Activated naive CD4-positive, alpha-beta T cell treated with anti-CD3 and anti-CD28 coated beads, Interleukin-2, amount 50 U/mL, for 24 hours (primary cell): ENCODE data around the gene RND2.
"Not testable (repeated sequence)": the region's sequence is repeated elsewhere in the genome, so short reads cannot be mapped to it uniquely, and the experiment has no call there.

ENCODE experiments used
- H3K27ac Mint-ChIP-seq: one replicate; pipeline ENCODE4 v1.8.0; 2021; ENCODE audit warnings: mild to moderate bottlenecking, mixed read lengths
- H3K27me3 Mint-ChIP-seq: one replicate; pipeline ENCODE4 v1.8.0; 2021; ENCODE audit warnings: mixed read lengths
- H3K36me3 Mint-ChIP-seq: one replicate; pipeline ENCODE4 v1.8.0; 2021; ENCODE audit warnings: mixed read lengths
- H3K4me1 Mint-ChIP-seq: one replicate; pipeline ENCODE4 v1.8.0; 2021; ENCODE audit warnings: mixed read lengths
- H3K4me3 Mint-ChIP-seq: one replicate; pipeline ENCODE4 v1.8.0; 2021; ENCODE audit warnings: mild to moderate bottlenecking, mixed read lengths
- H3K9me3 Mint-ChIP-seq: one replicate; pipeline ENCODE4 v1.8.0; 2021; ENCODE audit warnings: mixed read lengths

The RND2 gene

DNA sequence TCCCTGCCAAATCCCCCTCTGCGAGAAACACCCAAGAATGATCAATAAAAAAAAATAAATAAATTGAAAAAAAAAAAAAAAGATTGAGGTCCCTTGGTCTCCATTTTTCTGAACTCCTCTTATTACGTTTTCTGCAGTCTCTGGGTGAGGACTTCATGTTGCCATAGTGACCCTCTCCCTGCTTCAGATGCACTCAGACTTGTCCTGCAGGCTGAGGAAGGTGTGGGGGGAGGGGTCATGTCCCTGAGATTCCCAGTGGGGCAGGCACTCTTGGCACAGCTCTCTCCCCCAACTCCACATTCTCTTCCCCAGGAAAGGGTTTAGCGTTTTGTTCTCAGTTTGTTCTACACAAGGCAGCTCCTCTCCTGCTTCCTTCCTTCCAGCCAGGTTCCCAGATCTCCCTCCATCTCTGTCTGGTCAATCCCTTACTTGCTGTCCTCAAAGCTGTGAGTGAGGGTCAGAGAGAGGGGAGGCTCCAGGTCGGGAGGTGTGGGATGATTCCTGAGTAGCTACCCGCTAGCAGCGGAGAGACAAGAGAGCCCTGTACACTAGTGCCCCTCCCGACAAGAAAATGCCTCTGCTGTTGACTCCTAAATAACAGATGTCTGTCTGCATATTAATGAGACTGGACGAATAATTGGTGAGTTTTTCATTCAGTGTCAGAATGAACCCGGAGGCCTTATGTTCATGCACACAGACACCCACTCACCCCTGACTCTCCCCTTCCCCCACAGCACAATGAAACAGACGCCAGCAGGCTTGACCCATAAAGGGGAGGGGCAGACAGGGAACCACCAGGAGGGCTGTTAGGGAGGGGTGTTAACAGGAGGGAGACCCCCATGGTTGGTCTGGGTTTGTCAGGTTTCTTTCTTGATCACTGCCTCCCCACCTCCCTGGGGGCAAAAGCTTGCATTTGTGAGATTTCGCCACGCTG lies 9.2 kb downstream of the RND2 start:
- Mint-ChIP-seq H3K9me3 (no peaks in the 10 kb centered on the region), H3K27me3 (no peaks in the 10 kb centered on the region), H3K36me3 (no peaks in the 10 kb centered on the region), H3K4me1 (no peaks in the 10 kb centered on the region), H3K4me3 (no peak overlapping the region), H3K27ac (no peak overlapping the region)

DNA sequence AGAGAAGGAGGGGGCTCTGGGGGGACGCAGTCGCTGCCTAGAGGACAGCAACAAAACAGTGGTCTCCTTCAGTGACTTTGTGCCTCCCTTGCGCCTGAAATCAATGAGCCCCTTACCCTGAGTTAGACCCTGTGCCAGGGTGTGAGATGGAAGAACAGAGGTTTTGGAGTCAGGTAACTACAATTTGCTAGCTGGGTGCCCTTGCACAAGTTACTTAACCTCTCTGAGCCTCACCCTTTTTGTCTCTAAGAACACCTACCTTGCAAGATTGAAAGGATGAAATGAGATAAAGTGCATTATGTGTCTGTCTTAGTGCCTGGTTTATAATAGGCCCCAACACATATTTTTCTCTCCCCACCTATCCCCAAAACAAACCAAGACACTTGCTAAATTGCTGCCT lies 9.9 kb downstream of the RND2 start:
- no peaks in the 10 kb centered on the region for H3K9me3 Mint-ChIP-seq
- H3K4me3 Mint-ChIP-seq: no peak overlapping the region
- no peaks in the 10 kb centered on the region for H3K27me3 Mint-ChIP-seq
- no peaks in the 10 kb centered on the region for H3K36me3 Mint-ChIP-seq
- H3K27ac Mint-ChIP-seq: no peak overlapping the region
- H3K4me1 Mint-ChIP-seq: no peaks in the 10 kb centered on the region

DNA sequence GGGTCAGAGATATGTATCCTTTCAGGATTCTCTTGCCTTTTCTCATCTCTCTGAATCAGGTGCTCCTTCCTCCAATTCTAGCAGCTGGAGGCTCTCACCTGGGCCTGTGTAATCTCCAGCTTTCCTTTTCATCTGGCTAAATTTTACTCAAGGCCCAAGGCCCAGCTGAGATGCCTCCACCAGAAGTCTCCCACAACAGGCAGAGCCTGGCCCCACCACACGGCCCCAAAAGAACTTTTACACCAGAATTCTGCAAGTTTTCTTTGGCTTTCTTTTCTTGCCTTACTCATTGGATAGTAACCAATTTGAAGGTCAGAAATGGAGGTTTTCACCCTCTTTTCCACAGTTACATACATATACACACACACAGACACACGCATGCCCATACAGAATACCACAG lies 14.6 kb downstream of the RND2 start:
- Mint-ChIP-seq H3K9me3 (no peaks in the 10 kb centered on the region), H3K27ac (no peak overlapping the region), H3K4me3 (no peak overlapping the region), H3K36me3 (no peaks in the 10 kb centered on the region), H3K27me3 (no peaks in the 10 kb centered on the region), H3K4me1 (no peaks in the 10 kb centered on the region)

DNA sequence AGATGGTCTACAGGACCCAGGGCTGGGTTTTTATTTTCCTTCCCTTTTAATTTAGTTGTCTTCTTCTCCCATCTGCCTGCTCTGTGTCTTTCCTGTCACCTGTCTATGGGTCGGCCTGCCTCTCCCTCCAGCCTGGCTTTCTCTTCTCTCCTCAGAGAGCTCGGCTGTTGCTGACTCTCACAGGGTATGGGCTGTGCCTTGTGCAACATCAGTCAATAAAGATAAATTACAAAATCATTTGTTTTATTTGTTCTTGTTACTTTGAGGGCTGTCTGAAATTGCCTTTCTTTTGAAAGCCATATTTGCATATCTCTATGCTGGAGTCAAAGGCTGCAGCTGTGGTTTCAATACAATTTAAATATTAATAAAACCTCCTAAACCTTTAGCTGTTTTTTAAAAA lies 15.6 kb downstream of the RND2 start:
- H3K27me3 Mint-ChIP-seq: no peaks in the 10 kb centered on the region
- no peaks in the 10 kb centered on the region for H3K36me3 Mint-ChIP-seq
- H3K4me3 Mint-ChIP-seq: no peak overlapping the region
- no peaks in the 10 kb centered on the region for H3K9me3 Mint-ChIP-seq
- H3K4me1 Mint-ChIP-seq: no peaks in the 10 kb centered on the region
- H3K27ac Mint-ChIP-seq: no peak overlapping the region

DNA sequence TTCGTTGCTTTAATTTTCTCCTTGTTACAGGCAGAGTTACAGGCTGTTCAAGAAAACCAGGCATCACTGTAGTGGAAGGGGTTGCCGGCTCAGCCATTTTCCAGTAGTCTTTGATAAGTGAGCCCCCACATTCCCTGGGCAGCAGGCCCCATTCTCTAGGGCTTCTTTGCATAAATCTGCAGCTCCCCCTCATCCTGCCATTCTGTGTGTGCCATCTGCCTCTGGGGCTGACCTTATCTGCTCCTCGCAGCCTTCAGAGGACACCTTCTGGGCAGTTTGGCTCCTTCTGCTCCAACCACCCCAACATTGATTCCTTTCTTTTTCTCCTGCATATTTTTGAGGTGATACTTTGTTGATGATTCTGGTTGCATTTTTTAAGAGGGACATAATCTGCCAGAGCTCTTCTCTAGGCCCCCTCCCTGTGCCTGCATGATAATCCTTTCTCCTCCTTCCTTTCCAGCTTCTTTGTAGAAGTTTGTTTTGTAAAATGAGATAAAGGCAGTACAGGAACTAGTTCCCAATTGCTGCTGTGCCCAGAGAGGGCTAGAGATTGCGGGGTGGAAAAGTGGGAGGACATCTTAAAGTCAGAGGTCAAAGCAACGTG lies 17.1 kb downstream of the RND2 start:
- Mint-ChIP-seq H3K4me1 (no peaks in the 10 kb centered on the region), H3K4me3 (no peak overlapping the region), H3K9me3 (no peaks in the 10 kb centered on the region), H3K27me3 (no peaks in the 10 kb centered on the region), H3K36me3 (no peaks in the 10 kb centered on the region), H3K27ac (no peak overlapping the region)

DNA sequence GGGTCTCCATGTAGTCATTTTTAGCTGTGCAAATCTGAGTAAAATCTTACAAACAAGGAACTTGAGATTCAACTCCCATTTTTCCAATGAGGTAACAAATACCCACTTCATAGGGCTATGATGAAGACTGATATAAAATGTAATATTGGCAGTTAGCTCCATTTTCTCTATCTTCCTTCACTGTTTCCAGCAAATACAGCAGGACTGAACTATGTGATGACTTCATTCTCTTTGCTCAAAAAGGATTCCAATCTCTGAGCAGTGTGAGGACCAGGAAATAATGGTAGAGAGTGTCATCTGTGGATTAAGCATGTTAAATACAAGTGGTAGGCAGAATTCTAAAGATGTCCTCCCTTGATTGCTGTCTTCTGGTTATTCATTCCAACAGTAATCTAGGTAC lies 18.3 kb downstream of the RND2 start:
- Mint-ChIP-seq H3K4me3 (no peak overlapping the region), H3K4me1 (no peaks in the 10 kb centered on the region), H3K36me3 (no peaks in the 10 kb centered on the region), H3K9me3 (no peaks in the 10 kb centered on the region), H3K27me3 (no peaks in the 10 kb centered on the region), H3K27ac (no peak overlapping the region)

DNA sequence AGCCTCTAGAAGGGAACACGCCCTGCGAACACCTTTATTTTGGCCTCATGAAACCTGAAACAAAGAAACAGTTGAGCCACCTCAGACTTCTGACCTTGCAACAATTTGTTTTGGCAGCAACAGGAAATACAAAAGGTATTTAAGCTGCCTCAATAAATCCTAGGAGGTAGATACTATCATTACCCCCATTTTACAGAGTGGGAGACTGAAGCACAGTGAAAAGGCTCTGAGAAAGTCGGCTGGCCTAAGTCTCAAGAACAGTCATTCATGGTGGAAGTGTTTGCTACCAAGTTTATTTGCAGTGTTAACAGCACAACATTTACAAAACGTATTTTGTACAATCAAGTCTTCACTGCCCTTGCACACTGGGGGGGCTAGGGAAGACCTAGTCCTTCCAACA lies 19.0 kb downstream of the RND2 start:
- no peaks in the 10 kb centered on the region for H3K27me3 Mint-ChIP-seq
- no peak overlapping the region for H3K4me3 Mint-ChIP-seq
- H3K36me3 Mint-ChIP-seq: no peaks in the 10 kb centered on the region
- H3K27ac Mint-ChIP-seq: no peak overlapping the region
- H3K9me3 Mint-ChIP-seq: no peaks in the 10 kb centered on the region
- no peaks in the 10 kb centered on the region for H3K4me1 Mint-ChIP-seq

DNA sequence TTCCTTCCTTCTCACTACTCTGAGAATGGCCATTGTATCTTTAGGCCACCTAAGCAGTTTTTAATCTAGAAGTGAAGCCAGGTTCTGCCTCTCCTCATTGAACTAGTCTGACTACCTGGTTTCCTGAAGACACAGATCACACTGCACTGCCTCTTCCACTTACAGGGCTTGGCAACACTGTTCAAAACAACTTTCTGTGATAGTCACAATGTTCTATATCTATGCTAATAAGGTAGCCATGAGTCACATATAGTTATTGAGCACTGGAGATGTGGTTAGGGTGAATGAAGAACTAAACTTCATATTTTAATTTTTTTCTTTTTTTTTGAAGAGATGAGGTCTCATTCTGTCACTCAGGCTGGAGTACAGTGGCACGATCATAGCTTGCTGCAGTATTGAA lies 26.9 kb downstream of the RND2 start:
- H3K27me3 Mint-ChIP-seq: no peaks in the 10 kb centered on the region
- no peak overlapping the region for H3K27ac Mint-ChIP-seq
- peaks cover 5% of the 10 kb centered on the region for H3K36me3 Mint-ChIP-seq
- no peak overlapping the region for H3K4me3 Mint-ChIP-seq
- H3K4me1 Mint-ChIP-seq: no peaks in the 10 kb centered on the region
- H3K9me3 Mint-ChIP-seq: no peaks in the 10 kb centered on the region

DNA sequence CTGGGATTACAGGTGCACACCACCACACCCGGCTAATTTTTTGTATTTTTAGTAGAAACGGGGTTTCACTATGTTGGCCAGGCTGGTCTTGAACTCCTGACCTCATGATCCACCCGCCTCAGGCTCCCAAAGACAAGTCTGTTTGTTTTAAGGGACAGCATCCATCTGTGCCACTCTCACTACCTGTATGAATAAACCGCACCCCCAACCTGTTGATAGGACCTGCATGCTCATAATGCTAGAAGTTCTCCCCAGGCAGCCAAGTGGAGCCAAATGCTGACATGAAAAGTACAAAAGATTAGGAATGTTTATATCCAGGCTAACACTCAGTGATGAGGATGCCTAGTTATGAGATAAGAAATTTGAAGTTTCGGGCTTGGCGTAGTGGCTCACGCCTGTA lies 28.0 kb downstream of the RND2 start:
- not testable (repeated sequence) for H3K9me3 Mint-ChIP-seq, H3K27ac Mint-ChIP-seq, H3K36me3 Mint-ChIP-seq, H3K27me3 Mint-ChIP-seq, H3K4me3 Mint-ChIP-seq, H3K4me1 Mint-ChIP-seq

DNA sequence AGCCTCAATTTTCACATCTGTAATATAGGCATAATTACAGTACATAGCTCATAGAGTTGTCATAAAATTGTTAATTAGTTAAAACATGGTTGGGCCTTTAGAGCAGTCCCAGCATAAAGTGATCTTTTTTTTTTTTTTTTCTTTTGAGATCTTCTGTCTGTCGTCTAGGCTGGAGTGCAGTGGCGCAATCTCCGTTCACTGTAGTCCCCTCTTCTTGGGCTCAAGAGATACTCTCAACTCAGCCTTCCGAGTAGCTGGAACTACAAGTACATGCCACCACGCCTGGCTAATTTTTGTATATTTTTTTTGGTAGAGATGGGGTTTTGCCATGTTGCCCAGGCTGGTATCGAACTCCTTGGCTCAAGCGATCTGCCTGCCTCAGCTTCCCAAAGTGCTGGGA lies 31.0 kb downstream of the RND2 start:
- H3K36me3 Mint-ChIP-seq: peaks cover 7% of the 10 kb centered on the region
- H3K9me3 Mint-ChIP-seq: no peaks in the 10 kb centered on the region
- no peak overlapping the region for H3K4me3 Mint-ChIP-seq
- no peak overlapping the region for H3K27ac Mint-ChIP-seq
- H3K27me3 Mint-ChIP-seq: no peaks in the 10 kb centered on the region
- no peaks in the 10 kb centered on the region for H3K4me1 Mint-ChIP-seq

DNA sequence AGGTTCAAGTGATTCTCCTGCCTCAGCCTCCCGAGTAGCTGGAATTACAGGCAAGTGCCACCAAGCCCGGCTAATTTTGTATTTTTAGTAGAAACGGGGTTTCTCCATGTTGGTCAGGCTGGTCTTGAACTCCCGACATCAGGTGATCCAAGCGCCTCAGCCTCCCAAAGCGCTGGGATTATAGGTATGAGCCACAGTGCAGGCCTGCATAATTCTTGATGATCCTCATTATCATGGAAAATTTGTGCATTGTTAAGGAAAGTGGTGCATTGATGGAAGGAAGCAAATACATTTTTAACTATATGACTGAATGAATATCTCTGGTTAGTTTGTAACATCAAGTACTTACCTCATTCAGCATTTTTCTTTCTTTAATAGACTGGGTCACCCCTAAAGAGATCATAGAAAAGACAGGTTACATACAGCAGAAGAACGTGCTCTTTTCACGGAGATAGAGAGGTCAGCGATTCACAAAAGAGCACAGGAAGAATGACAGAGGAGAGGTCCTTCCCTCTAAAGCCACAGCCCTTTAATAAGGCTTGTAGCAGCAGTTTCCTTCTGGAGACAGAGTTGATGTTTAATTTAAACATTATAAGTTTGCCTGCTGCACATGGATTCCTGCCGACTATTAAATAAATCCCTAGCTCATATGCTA lies 38.1 kb downstream of the RND2 start:
- peaks cover 2% of the 10 kb centered on the region for H3K36me3 Mint-ChIP-seq
- no peaks in the 10 kb centered on the region for H3K27me3 Mint-ChIP-seq
- no peaks in the 10 kb centered on the region for H3K9me3 Mint-ChIP-seq
- H3K4me3 Mint-ChIP-seq: no peak overlapping the region
- H3K27ac Mint-ChIP-seq: no peak overlapping the region
- H3K4me1 Mint-ChIP-seq: no peaks in the 10 kb centered on the region

DNA sequence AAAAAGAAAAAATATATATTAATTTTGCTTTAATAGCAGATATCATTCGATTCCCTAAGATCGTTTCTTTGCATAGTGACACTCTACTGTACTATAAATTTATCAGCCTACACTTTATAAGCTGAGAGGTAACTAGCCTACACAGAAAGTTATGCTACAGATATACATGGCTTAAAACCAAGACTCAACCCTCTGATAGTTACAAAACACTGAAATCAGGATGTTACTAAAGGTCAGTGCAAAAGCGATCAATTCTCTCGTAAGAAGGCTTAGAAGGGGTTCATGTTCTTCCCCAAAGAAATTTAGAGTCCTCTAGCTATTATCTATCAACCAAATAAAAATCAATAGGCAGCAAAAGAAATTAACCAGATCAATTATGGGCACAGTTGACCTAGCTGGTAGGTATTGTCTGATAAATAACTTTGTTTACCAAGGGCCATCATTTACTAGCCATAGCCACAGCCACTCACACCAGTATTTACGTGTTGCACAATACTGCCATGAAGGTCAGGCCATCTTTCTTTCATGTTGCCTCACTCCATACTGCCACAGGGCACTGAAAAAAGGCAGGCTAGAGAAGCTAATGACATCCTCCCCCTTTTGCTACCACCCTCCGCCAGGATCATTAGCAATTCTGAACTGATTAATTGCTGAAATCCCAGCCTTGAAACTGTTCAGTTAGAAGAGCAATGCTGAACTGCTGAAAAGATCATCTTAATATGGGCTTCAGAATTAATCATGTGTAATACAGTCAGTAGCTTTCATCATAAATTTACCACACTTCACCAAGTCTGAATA lies 43.7 kb downstream of the RND2 start:
- H3K27ac Mint-ChIP-seq: no peak overlapping the region
- no peaks in the 10 kb centered on the region for H3K36me3 Mint-ChIP-seq
- no peak overlapping the region for H3K4me3 Mint-ChIP-seq
- no peaks in the 10 kb centered on the region for H3K4me1 Mint-ChIP-seq
- H3K9me3 Mint-ChIP-seq: no peaks in the 10 kb centered on the region
- H3K27me3 Mint-ChIP-seq: no peaks in the 10 kb centered on the region

DNA sequence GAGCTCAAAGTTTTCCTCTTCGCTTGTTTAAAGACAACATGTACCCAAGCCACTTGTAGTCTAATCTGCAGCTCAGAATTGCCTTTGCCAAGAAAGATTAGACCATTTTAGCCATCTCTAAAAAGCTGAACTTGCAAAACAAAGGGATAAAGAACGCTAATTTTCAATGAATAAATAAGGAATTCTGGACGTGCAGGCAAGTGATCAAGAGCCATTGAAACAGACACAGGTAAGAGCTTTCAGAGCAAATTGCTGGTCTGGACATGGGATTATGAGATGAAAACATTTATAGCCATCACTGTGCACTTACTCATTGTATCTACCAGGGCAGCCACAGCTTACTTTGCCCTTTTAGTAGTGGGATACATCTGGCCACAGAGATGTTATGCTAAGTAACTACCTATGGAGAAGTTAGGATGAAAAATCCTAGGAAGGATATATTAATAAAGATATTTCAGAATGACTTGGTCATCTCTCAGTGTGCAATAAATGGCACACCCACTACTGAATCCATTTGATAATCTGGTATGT lies 44.4 kb downstream of the RND2 start:
- Mint-ChIP-seq H3K27me3 (no peaks in the 10 kb centered on the region), H3K4me3 (no peak overlapping the region), H3K4me1 (no peaks in the 10 kb centered on the region), H3K27ac (no peak overlapping the region), H3K9me3 (no peaks in the 10 kb centered on the region), H3K36me3 (no peaks in the 10 kb centered on the region)

DNA sequence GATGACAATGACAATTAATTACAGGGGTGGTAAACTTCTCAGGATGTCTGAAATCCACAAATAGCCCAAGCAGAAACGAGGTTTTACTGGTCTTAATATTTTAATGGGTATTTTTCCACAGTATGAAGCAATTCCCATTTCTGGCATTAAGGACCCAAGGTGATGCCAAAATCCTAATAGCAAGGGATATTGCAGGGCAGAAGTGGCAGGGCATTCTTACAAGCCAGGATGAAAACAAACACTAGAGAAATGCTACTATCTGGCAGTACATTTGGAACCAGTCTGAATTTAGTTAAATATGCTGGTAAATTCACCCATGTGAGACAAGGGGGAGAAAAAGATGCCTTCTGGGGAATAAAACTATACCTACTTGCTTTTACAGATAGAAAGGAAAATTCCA lies 45.2 kb downstream of the RND2 start:
- Mint-ChIP-seq H3K27me3 (no peaks in the 10 kb centered on the region), H3K9me3 (no peaks in the 10 kb centered on the region), H3K4me1 (no peaks in the 10 kb centered on the region), H3K27ac (no peak overlapping the region), H3K36me3 (no peaks in the 10 kb centered on the region), H3K4me3 (no peak overlapping the region)

DNA sequence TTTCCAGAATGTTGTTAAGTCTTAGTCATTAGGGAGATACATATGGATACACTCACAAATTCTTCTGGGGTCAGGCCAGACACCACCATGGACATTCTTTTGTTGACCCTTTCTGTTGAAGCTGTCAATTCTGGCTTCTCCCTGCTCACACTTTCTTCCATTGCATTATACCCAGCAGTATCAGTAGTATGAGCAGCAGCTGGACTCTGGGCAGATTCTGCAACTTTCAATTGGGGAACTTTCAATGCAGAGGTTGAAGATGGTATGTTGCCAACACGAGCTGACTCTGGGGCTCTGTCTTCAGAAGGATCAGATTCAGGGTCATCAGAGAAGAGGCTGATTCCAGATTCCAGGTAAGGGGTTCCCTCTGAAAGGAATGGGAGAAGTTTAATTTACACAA lies 45.8 kb downstream of the RND2 start:
- Mint-ChIP-seq H3K27ac (no peak overlapping the region), H3K27me3 (no peaks in the 10 kb centered on the region), H3K36me3 (no peaks in the 10 kb centered on the region), H3K4me3 (no peak overlapping the region), H3K9me3 (no peaks in the 10 kb centered on the region), H3K4me1 (no peaks in the 10 kb centered on the region)
